GM18861 (cell line): ENCODE data around the gene DAB1.

Source experiments
- ATAC-seq: cut with Tn5 transposase; IDR thresholded peaks from one replicate; pipeline ENCODE4 v1.9.1; 2021; ENCODE audit not compliant: unreplicated experiment

Gene DAB1

GRCh38 chr1:57129865-57130264 is 294.0 kb downstream of the DAB1 start:
- ATAC-seq = no peak

DNA sequence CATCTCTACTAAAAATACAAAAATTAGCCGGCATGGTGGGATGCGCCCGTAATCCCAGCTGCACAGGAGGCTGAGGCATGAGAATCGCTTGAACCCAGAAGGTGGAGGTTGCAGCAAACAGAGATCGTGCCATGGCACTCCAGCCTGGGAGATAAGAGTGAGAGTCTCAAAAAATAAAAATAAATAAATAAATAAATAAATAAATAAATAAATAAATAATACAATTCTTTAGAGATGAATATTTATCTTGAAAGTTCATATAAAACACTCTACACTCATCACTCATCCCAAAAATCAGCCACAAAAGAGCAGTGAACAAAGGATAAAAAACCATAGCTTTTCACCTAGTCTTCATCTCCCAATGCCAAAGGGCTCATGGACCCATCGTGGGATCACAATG is 295.9 kb downstream of the DAB1 start:
- ATAC-seq = no peak

- ATAC-seq = no peak
Measured at GRCh38 chr1:57124768-57125446, 299.0 kb downstream of the DAB1 start.

DNA sequence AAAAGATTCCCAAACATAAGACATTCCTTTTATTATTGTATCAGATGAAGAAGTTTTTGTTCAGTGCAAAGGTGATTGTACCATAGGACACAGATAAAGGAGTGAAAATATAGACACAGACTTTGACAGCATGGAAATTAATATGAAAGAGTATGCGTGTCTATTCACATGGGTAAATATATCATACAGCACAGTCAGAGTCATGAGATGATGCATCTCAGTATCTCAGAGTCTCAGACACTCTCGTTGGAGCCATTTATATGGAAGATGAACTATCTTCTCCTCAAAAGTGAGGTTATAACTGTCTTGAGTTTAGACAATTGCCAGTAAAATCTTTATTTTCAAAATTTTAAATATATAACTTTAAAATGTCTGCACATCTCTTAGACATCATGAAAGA is 299.7 kb downstream of the DAB1 start:
- no peak for ATAC-seq

GRCh38 chr1:57122031-57122430 is 301.8 kb downstream of the DAB1 start:
- no peak for ATAC-seq

GRCh38 chr1:57118948-57119603 is 304.8 kb downstream of the DAB1 start:
- no peak for ATAC-seq

DNA sequence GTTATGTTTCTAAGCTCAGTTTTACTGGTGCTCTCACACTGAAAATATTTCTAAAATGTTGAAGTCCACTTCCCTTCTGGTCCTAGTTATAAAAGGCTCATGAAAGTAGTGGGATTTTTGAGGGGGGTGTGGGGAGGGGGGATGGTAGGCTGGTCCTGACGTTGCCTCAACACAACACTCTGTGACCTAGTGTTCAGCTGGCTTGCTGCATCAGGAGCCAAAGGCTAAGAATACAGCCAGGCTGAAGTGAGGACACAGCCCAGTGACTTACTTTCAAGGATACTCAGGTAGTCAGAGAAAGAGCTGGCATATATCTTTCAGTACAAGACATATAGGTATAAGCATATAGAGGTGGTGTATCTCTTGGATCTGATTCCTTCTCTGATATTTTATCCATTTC is 306.1 kb downstream of the DAB1 start:
- ATAC-seq = no peak

GRCh38 chr1:57116871-57117270 is 307.0 kb downstream of the DAB1 start:
- ATAC-seq = no peak

GRCh38 chr1:57115030-57115614 is 308.7 kb downstream of the DAB1 start:
- no peak for ATAC-seq

- no peak for ATAC-seq
Measured at GRCh38 chr1:57112148-57112547, 311.7 kb downstream of the DAB1 start.

DNA sequence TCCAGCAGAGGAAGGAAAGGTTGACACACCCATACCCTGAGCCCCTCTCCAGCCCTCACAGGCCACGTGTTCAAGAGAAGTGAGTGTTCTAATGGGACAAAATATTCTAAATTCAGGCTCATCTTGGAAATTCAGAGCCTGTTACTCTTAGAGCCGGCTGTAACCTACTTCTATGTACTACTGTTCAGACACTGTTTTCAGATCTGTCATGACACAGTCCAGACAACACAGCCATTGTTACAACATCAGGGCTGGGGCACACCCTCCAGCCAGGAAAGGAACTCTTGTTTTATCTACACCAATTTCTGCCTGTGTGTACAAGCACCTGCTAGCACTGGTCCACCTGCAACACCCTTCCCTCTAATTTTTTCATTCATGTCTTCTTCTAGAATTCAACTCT is 312.7 kb downstream of the DAB1 start:
- no peak for ATAC-seq

DNA sequence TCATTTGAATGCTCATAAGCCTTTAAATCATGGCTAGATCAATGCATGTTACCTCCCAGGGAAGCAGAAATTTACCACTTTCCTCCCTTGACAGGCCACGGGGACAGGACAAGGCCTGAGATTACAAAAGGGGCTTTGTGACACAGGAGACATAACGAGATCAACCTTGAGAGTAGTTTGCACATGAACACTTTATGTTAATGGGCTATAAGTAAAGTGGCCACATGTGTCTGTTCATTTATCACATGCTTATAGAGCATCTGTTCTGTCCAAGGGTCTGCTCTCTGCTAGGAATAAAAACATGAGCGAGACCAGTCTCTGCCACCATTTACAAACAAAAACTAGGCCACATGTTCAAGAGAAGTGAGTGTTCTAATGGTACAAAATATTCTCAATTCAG is 314.0 kb downstream of the DAB1 start:
- ATAC-seq = no peak

- ATAC-seq = no peak
Measured at GRCh38 chr1:57109247-57109646, 314.6 kb downstream of the DAB1 start.

DNA sequence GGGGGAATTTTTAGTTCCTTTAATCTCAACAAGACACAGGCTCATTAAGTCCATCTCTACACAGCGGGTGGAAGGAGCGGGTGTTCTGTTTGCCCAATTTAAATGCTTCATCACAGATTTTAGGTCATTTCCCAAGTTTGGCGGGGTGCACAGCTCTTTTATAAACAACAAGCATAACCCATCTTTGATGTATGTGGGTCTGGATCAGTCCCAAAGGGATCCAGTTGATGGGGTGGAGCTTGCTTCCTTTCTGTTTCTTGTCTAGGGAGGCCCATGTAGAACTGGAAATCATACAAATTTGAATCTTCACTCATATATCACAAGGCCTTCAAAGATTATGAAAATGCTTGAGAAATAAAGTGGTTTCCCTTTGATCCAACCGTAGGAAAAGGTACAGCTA is 317.6 kb downstream of the DAB1 start:
- no peak for ATAC-seq

DNA sequence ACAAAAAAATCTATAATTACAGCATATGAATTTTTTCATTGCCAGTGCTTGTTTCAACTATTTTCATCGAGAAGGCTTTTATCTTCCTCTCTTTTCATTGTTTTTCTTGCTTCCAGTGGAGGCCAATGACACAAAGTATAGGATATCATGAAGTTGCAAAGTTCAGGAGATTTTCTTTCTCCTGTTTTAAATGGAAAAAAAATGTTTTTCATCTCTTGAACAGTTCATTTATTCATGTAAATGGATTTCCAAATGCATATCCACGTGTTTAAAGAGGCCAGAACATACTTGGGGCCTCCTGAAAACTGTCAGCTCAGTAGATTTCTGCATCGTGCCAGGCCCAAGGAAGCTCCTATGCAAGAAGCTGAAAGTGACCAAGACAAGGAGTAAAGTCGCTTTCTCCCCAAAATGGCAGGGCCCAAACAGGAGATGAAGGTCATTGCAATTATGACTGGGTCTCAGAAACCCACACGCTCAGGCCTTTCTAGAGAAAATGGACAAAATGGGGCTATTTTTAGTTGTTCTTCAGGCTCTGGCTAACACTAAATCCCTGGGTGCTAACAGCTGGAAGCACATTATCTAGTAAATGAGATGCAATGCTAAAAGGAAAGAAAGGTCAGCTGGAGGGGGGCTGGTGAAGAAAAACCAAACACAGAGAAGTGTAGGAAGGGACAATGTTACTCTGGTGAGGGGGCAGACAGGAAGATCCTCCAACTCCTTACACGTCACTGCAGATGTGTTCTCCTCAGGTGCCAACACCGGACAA is 321.1 kb downstream of the DAB1 start:
- ATAC-seq = no peak

GRCh38 chr1:57101209-57101608 is 322.7 kb downstream of the DAB1 start:
- no peak for ATAC-seq

DNA sequence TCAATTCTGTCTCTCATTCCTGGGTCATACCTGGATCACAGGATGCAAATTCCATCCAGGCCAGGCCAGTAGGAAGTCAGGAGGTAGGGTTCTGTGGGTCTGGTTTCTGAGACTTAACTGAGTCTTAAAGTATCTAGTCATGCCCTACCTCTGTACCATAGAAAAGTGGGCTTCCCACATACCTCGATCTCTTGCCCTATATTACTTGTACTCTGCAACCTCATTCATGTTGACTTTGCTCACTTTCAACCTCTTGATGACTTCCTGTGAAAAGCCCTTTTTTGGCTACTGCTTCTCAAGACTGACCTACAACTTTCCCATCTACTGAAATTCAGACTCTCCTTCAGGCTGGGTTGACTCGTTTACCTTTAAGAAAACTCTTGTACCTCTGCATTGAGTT is 329.1 kb downstream of the DAB1 start:
- no peak for ATAC-seq

DNA sequence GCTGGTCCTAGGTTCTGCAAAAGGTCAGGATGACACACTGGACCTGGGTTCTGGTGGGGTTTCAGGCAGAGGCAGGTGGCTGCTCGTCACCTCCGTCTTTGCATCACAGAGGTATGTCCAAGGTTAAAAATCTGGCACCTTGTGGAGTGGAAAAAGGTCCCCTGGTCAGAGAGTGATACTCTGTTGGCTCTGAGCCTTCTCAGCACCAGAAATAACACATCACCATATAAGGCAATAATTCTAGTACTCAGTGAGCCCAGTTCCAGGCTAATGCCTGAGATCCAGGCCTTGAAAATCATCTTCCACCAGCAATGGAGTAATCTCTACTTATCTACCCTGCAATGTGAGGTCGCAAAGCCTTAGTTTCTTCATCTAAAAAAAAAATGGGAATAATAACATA is 330.7 kb downstream of the DAB1 start:
- no peak for ATAC-seq

DNA sequence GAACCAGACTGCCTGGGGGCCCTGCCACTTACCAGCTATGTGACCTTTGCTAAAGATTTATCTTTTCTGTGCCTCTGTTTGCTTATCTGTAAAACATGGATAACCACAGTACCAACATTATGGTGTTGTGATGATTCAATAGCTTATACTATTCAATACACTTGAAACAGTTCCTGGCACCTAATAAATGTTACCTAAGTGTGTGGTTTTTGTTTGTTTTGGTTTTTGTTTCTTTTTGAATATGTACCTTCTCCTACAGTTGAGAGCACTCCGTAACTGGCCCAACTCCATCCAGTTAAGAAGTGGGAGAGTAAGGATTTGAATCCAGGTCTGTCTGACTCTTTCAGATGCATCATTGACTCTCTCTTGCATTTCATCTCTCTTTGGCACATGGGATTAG is 332.2 kb downstream of the DAB1 start:
- ATAC-seq = no peak

DNA sequence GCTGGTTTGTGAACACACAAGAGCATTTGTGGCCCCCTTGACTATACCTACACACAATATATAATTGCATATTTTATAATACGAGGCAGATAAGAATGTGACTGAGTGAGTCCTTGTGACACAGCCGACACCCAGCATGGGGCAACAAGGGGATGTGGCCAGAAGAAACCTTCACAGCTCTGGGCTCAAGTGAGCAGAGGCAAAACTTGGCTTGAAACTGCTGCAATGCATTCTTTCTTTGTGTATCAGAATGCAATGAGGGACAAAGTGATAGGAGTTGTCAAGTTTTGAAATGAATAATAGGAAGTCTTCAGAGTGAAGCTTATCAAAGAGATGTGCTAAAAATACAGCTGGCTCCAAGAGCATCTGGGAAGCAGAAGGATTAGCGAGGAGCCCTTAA is 334.0 kb downstream of the DAB1 start:
- no peak for ATAC-seq

DNA sequence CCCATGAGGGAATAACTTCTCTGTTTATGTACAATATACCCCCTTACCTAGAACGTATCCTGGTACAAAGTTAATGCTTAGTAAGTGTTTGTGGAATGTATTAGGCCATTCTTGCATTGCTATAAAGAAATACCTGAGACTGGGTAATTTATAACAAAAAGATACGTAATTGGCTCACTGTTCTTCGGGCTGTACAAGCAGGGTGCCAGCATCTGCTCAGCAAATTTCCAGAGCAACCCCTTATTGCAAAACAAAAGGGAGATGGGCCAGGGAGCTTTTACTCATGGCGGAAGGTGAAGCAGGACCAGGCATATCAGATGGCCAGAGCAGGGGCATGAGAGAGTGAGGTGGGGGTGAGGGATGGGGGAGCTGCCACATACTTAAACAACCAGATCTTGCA is 334.6 kb downstream of the DAB1 start:
- ATAC-seq = no peak

DNA sequence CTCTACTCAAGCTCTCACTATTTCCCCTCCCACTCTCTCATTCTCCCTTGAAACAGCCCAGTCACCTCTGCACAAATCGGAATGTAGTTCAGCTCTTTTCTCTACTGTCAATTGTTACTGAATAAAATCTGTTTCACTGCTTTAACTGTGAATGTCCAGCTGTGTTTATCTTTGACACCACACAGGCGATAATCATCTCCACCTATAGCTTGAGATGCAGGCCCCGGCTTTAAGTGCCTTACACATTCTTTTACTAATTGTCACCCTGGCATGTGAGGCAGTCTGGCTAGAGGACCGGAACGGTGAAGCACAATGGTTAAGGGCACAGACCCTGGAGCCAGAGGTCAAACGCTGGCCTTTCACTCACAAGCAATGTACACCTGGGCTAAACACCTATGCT is 335.2 kb downstream of the DAB1 start:
- no peak for ATAC-seq
